Measurements from ENCODE around the gene KCTD10. TPM values are rescaled to one million over a fixed set of nuclear protein-coding genes. Genes with fewer than 3 reads are reported as not detected.

The KCTD10 gene
- total RNA-seq, 1 experiment from 2014 or later, result 71.3 TPM

- Histone ChIP-seq H2BK15ac (ENCODE audit: low read depth, low read length) (no peak overlapping the region), H2BK12ac (ENCODE audit: insufficient read length, low read depth, low read length) (no peak overlapping the region), H3K4ac (ENCODE audit: low read depth, low read length) (no peak overlapping the region), H4K5ac (ENCODE audit: insufficient read length, low read depth, low read length) (no peak overlapping the region), H3K23me2 (ENCODE audit: insufficient read length, low read depth, low read length, poor library complexity, severe bottlenecking) (no peaks in the 10 kb centered on the region), H3T11ph (ENCODE audit: low read length) (no peak overlapping the region), H2BK5ac (ENCODE audit: insufficient read length, low read length) (no peak overlapping the region), H3K9ac (ENCODE audit: extremely low read depth, insufficient read length, low read length) (no peak overlapping the region), H3K56ac (ENCODE audit: insufficient read length, low read depth, low read length) (no peak overlapping the region), H3K79me1 (ENCODE audit: insufficient read depth, low read depth, low read length, poor library complexity, severe bottlenecking) (no peaks in the 10 kb centered on the region), H2BK120ac (ENCODE audit: low read depth, low read length, poor library complexity, severe bottlenecking) (no peak overlapping the region), H4K91ac (ENCODE audit: insufficient read length, low read depth, low read length) (no peak overlapping the region), H3K4me1 (ENCODE audit: insufficient read depth, low read length) (0 out of 2 replicates have a peak, but pooled peaks cover 2% of the 10 kb centered on the region), H3K27me3 (ENCODE audit: insufficient read depth, low read length) (no peaks in the 10 kb centered on the region), H3K18ac (ENCODE audit: insufficient read length, low read depth, low read length) (no peak overlapping the region), H3K14ac (ENCODE audit: insufficient read depth, low read length) (no peak overlapping the region), H3K9me3 (ENCODE audit: control insufficient read depth, low read depth, low read length) (no peaks in the 10 kb centered on the region), H2AK5ac (ENCODE audit: insufficient read length, low read length) (no peak overlapping the region), H2AFZ (ENCODE audit: low read length) (no peak overlapping the region), H3K79me2 (ENCODE audit: insufficient read depth, low read length) (no peaks in the 10 kb centered on the region), H3K27ac (ENCODE audit: insufficient read length, low read depth, low read length) (no peak overlapping the region), H3K23ac (ENCODE audit: insufficient read length, low read depth, low read length) (no peak overlapping the region), H4K20me1 (ENCODE audit: control insufficient read depth, insufficient read depth, insufficient read length) (no peaks in the 10 kb centered on the region), H3K4me2 (ENCODE audit: insufficient read depth, insufficient read length, low read length) (no peak overlapping the region), H4K8ac (replicated peaks; ENCODE audit: insufficient read length, low read depth, low read length) (no peak overlapping the region), H2BK20ac (ENCODE audit: low read depth, low read length, poor library complexity, severe bottlenecking) (no peak overlapping the region)
- Mint-ChIP-seq H3K4me1 (peaks cover 13 to 46% of the 10 kb centered on the region in 2 experiments), H3K9me3 (no peaks in the 10 kb centered on the region), H3K4me3 (0 out of 5 replicates have a peak overlapping the region, but pooled peaks of 1 of the 2 experiments have one; percentile 54), H3K27me3 (ENCODE audit: low read depth) (no peaks in the 10 kb centered on the region), H3K27ac (peak overlapping the region; percentile 28 to 94 (median 79); a peak in 5 of 7 replicates), H3K36me3 (ENCODE audit: insufficient read depth in 1 of 3, low read depth in 3 of 3) (peaks cover 7 to 40% (median 37%) of the 10 kb centered on the region in 3 experiments)
- no CpG with 5 or more reads among the region's 26 CpGs for WGBS (ENCODE audit: extremely low coverage, insufficient read length, low lambda C conversion rate)
- no peak for DNase-seq
- TF ChIP-seq, protein P1, sequence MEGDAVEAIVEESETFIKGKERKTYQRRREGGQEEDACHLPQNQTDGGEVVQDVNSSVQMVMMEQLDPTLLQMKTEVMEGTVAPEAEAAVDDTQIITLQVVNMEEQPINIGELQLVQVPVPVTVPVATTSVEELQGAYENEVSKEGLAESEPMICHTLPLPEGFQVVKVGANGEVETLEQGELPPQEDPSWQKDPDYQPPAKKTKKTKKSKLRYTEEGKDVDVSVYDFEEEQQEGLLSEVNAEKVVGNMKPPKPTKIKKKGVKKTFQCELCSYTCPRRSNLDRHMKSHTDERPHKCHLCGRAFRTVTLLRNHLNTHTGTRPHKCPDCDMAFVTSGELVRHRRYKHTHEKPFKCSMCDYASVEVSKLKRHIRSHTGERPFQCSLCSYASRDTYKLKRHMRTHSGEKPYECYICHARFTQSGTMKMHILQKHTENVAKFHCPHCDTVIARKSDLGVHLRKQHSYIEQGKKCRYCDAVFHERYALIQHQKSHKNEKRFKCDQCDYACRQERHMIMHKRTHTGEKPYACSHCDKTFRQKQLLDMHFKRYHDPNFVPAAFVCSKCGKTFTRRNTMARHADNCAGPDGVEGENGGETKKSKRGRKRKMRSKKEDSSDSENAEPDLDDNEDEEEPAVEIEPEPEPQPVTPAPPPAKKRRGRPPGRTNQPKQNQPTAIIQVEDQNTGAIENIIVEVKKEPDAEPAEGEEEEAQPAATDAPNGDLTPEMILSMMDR (conservative IDR thresholded peaks at IDR 0.05), result no peak
These were observed 47.6 kb upstream of the KCTD10 start for GRCh38 chr12:109524466-109525278.
